Effector CD8-positive, alpha-beta T cell (primary cell): ENCODE measurements around the gene AADACL2.
"Not testable (repeated sequence)": the region's sequence is repeated elsewhere in the genome, so short reads cannot be mapped to it uniquely, and the experiment has no call there.

Experiments
- DNase-seq: peaks from one replicate; lab custom pipeline; 2025; lab: John Stamatoyannopoulos, UW

The AADACL2 gene

DNA sequence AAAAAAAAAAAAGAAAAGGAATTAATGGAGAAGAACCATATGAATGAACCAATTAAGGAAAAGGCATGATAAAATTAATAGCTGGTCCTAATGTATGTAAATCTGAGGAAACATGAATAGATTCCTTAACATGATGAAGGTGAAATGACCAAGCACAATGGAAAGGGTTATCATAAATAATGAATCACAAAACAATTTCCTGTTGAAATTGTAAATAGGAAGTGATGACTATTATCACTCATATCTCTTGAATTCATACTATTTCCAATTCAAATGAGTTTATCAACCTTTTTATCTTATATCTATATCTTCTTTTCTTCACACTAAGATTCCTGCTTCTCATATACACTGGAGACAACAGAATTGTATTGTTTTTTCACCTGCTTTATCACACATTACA is 32.0 kb downstream of the AADACL2 start:
- DNase-seq = no peak

GRCh38 chr3:151766454-151766853 is 32.7 kb downstream of the AADACL2 start:
- DNase-seq = no peak

GRCh38 chr3:151768393-151768930 is 34.7 kb downstream of the AADACL2 start:
- DNase-seq = no peak

GRCh38 chr3:151769175-151769574 is 35.4 kb downstream of the AADACL2 start:
- no peak for DNase-seq

DNA sequence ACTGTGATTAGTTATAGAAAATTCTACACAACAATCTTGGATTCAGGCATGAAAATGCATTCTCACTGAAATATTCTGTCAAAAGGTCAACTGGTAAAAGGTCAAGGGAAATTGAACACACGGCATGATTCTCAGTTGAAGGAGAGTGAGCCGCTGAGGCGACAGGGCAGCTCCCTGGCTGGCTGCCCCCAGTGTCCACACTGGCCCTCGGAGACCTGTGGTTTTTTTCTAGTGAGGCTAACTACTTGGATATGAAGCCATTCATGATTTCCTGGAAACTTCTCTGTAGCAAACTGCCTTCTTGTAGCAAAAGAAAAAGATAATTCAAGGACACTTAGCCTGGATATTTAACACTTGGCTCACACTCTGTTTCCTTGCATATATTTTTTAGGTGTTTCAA is 37.2 kb downstream of the AADACL2 start:
- DNase-seq = no peak

- no peak for DNase-seq
Observed at GRCh38 chr3:151772825-151773480, 39.2 kb downstream of the AADACL2 start.

DNA sequence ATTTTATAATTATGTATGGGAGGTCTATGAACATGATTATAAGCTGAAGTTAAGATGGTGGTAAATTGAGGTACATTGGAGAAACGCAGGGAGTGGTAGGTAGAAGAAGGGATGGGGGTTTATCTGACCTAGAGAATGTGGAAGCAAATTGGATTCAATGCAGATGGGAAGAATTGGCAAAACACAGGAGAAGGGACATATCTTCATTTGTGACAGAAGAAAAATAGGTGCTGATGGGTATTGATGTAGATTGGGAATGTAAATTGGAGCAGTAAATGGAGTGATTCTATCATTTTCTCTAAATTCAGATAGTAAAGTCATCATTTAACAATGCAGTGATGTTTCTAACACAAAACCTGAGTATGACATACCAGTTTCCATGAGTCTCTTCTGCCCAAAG is 40.5 kb downstream of the AADACL2 start:
- DNase-seq = no peak

DNA sequence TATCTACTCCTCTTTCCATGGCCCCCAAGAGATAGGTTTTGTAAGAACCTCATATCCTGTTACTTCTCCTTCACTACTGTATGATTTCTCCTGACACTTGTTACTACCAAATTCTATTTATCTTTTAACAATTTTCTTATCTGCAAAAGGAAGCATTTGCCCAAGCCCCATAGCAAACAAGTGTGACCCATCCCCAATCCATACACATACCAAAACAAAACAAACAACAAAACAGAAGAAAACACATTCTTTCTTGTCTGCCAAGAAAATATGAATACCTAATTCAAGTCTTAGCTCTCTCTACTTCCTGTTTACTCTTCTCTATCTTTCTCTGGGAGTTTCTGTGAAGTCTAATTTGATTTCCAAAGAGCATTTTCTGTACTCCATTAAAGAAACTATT is 41.2 kb downstream of the AADACL2 start:
- no peak for DNase-seq

DNA sequence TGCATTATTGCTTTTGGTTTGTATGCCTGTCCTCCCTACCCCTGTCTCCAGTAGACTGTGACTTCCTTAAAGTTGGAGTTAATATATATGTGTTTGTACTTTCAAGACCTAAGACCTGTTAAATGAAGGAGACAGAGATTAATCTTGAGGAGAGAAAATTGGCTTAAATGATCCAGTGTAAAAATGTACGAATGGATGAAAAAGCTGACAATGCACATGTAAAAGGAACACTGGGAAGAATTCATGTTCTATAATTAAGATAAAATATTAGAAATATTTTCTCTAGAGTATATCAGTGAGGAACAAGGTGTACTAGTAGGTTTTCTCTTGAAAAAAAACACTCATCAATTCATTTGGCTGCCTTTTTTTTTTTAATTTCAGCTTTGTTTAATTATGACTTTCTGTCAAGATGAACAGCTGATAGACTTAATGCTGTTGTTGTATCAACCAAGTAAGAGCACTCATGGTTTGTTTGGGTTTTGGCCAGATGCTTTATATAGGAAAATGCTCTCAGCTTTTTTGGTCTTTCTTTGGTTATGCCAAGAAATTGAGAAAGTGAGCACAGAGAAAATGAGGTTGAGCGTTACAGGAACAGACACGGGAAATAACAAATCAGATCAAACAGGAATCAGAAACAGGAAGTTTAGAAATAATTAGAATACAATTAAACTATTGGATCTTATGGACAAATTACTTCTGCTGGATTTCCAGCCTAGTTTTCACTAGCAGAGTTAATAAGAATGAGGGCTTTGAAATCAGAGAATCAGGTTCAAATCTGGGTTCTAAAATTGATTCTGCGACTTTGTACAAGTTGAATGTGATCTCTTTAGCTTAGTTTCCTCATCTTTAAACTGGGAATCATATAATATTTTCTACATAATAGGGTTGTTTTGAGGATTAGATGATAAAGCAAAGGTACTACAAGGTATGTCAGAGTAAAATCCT is 41.9 kb downstream of the AADACL2 start:
- DNase-seq = no peak

GRCh38 chr3:151776259-151776740 is 42.6 kb downstream of the AADACL2 start:
- DNase-seq = no peak

- DNase-seq = no peak
Observed at GRCh38 chr3:151777880-151778279, 44.2 kb downstream of the AADACL2 start.

DNA sequence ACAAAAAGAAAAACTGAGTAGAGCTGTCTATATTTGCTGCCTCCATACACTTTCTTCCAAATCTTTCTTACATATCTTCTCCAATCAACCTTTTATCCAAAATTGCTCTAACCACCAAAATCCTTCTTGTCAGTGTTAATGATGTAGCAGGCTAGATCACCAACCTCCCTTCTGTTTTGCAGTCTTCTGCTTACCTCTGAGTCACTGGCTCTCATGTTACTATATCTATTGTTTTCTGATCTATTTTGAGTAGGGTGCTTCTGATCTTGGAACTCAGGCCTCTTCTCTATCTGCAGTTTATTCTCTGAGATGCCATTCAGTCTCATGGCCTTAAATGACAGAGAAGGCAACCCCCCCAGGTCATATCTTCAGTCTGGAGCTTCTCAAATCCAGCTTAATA is 53.9 kb downstream of the AADACL2 start:
- no peak for DNase-seq

DNA sequence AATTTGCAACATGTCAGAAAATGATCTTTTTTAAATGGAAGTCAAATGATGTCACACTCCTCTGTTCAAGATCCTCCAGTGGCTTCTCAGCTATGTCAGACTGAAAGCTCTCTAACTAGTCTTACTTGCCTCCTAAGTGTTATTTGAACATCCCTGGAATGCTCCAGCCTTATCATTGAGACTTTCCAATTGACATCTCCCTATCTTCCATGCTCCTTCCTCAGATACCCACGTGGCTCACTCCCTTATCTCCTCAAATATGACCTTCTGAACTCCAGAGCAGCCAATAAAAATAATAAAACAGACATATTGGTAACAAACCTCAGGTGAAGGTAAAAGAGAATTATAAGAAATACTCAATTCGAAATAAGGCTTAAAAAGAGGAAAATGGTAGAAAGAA is 54.7 kb downstream of the AADACL2 start:
- DNase-seq = no peak

- DNase-seq = no peak
Observed at GRCh38 chr3:151789853-151790463, 56.2 kb downstream of the AADACL2 start.

GRCh38 chr3:151790763-151791162 is 57.0 kb downstream of the AADACL2 start:
- DNase-seq = not testable (repeated sequence)

DNA sequence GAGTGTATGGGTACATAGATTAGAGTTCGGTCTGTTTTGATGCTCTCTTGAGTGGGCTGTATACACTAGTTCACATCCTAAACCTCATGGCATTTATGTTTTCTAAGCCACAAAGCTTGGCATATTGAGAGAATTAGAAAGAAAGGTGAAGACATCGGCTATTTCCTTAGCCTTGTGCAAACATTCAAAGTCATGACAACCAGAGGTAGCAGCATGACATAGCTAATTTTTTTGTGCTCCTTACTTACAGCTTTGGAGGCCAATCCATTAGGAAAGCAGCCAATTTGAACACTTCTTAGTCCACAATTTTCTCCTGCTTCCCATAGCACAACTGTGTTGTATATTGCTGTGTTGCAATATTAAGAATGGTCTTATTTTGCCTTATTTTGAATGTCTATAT is 58.7 kb downstream of the AADACL2 start:
- no peak for DNase-seq

DNA sequence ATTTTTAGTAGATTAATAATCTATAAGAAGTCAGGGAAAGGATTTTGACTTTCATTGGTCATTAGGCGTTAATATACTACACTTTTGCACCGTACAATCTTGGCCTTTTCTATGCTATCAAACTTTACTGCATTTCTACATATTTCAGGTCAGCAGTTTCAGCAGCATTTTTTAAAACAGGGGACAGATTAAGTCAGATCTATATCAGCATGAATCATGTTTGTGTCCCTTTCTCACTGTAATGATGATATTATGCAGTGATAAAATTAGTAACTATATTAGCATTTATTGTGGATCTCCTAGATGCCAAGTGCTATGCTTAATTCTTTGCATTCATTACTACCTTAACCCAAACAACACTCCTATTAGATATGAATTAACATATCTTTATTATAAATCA is 59.9 kb downstream of the AADACL2 start:
- DNase-seq = no peak

DNA sequence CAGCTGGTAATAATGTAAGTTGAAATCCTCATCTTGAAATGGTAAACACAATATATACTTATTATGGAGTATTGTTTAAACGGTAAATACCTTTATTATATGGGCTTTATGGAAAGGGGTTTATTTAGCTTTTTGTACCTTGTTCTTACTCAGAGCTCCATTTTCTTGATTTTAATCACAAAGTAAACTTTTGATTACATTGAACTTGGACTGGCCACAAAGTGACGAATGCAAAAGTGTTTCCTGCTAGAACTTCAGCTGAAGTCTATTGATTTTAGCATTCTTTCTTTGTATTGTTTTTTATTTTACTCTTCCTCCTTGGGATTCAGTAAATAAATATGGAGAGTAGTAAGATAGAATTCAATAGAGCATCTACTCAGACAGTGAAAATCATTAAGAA is 60.4 kb downstream of the AADACL2 start:
- DNase-seq = no peak

- no peak for DNase-seq
Observed at GRCh38 chr3:151795276-151795675, 61.5 kb downstream of the AADACL2 start.

- no peak for DNase-seq
Observed at GRCh38 chr3:151796105-151796680, 62.5 kb downstream of the AADACL2 start.

DNA sequence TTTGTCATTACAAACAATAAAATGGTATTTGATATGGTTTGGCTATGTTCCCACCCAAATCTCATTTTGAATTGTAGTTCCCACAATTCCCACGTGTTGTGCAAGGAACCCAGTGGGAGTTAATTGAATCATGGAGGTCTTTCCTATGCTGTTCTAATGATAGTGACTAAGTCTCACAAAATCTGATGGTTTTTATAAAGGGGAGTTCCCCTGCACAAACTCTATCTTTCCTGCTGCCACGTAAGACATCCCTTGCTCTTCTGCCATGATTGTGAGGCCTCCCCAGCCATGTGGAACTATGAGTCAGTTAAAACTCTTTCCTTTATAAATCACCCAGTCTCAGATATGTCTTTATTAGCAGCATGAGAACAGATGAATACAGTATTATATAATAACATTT is 64.7 kb downstream of the AADACL2 start:
- no peak for DNase-seq

- no peak for DNase-seq
Observed at GRCh38 chr3:151800431-151800830, 66.7 kb downstream of the AADACL2 start.
